Neural progenitor cell (in vitro differentiated cells): ENCODE measurements around the gene ADISSP. TPM values are rescaled to one million over a fixed set of nuclear protein-coding genes. Genes with fewer than 3 reads are reported as not detected.
A peak's percentile ranks its signal among the peaks of the same experiment; 100 is the strongest.

Experiments
- DNase-seq: peaks from one replicate; pipeline ENCODE4 v3.0.0-alpha.2; 2016; ENCODE audit warnings: low spot score
- H2AFZ ChIP-seq: fragments of 200-600 bp; sonication (generic); replicated peaks from 2 replicates; pipeline ENCODE4 v1.6.1; 2016; ENCODE audit warnings: antibody characterized with exemption
- H3F3A ChIP-seq: fragments of 200-600 bp; sonication (generic); 2 replicates; pipeline ENCODE4 v1.6.1; 2016; ENCODE audit warnings: antibody characterized with exemption, low read depth
- H3K27ac ChIP-seq: fragments of 200-600 bp; sonication (generic); 2 replicates; pipeline ENCODE4 v1.5.1; 2016; ENCODE audit warnings: mild to moderate bottlenecking
- H3K27me3 ChIP-seq: fragments of 200-600 bp; sonication (generic); 2 replicates; pipeline ENCODE4 v1.6.1; 2016; ENCODE audit warnings: mild to moderate bottlenecking, moderate library complexity
- H3K36me3 ChIP-seq: fragments of 200-600 bp; sonication (generic); 2 replicates; pipeline ENCODE4 v1.5.1; 2016
- H3K4me1 ChIP-seq: fragments of 200-600 bp; sonication (generic); 2 replicates; pipeline ENCODE4 v1.6.1; 2016; ENCODE audit warnings: mixed run types
- H3K4me2 ChIP-seq: fragments of 200-600 bp; sonication (generic); 2 replicates; pipeline ENCODE4 v1.6.1; 2016
- H3K4me3 ChIP-seq: fragments of 200-600 bp; sonication (generic); 2 replicates; pipeline ENCODE4 v1.5.1; 2016
- H3K79me2 ChIP-seq: fragments of 200-600 bp; sonication (generic); 2 replicates; pipeline ENCODE4 v1.6.1; 2016; ENCODE audit warnings: low read depth
- H3K9ac ChIP-seq: fragments of 200-600 bp; sonication (generic); 2 replicates; pipeline ENCODE4 v1.6.1; 2016
- H3K9me3 ChIP-seq: fragments of 200-600 bp; sonication (generic); 2 replicates; pipeline ENCODE4 v1.5.1; 2016; ENCODE audit warnings: low read depth
- H4K20me1 ChIP-seq: fragments of 200-600 bp; sonication (generic); 2 replicates; pipeline ENCODE4 v1.6.1; 2016; ENCODE audit warnings: low read depth
- H3K27ac Mint-ChIP-seq: 3 replicates; pipeline ENCODE4 v1.8.0; 2021; ENCODE audit warnings: mixed read lengths
- H3K27me3 Mint-ChIP-seq: 2 replicates; pipeline ENCODE4 v1.8.0; 2022; ENCODE audit warnings: low read depth, mild to moderate bottlenecking, inconsistent platforms, moderate library complexity, mixed read lengths; ENCODE audit not compliant: insufficient read depth
- H3K36me3 Mint-ChIP-seq: 3 replicates; pipeline ENCODE4 v1.8.0; 2021; ENCODE audit warnings: mixed read lengths
- H3K4me1 Mint-ChIP-seq: 3 replicates; pipeline ENCODE4 v1.8.0; 2021; ENCODE audit warnings: mixed read lengths
- H3K4me3 Mint-ChIP-seq: 3 replicates; pipeline ENCODE4 v1.8.0; 2021; ENCODE audit warnings: mild to moderate bottlenecking, moderate library complexity, mixed read lengths
- H3K9me3 Mint-ChIP-seq: 3 replicates; pipeline ENCODE4 v1.8.0; 2020; ENCODE audit warnings: mixed read lengths
- EZH2 ChIP-seq: fragments of 200-600 bp; sonication (generic); IDR thresholded peaks from 2 replicates; pipeline ENCODE4 v1.6.1; 2017; ENCODE audit warnings: antibody characterized with exemption, mild to moderate bottlenecking, moderate library complexity
- EZH2phosphoT487 ChIP-seq: fragments of 200-600 bp; sonication (generic); IDR thresholded peaks from 2 replicates; pipeline ENCODE4 v1.6.1; 2017; ENCODE audit warnings: antibody characterized with exemption
- total RNA-seq: library from RNA; depleted of rRNA; stranded (reverse); fragments of >200 nt; gene quantifications from 2 replicates; pipeline ENCODE4 v1.2.3, GENCODE V29; 2015; ENCODE audit warnings: low replicate concordance
- TF ChIP-seq, protein P1 (sequence below): fragments of 200-600 bp; sonication (generic); IDR thresholded peaks from 2 replicates; pipeline ENCODE4 v1.5.1; 2017; ENCODE audit warnings: antibody characterized with exemption, mild to moderate bottlenecking

The ADISSP gene
- total RNA-seq, 1 donor from 2014 or later = 17.6 TPM

DNA sequence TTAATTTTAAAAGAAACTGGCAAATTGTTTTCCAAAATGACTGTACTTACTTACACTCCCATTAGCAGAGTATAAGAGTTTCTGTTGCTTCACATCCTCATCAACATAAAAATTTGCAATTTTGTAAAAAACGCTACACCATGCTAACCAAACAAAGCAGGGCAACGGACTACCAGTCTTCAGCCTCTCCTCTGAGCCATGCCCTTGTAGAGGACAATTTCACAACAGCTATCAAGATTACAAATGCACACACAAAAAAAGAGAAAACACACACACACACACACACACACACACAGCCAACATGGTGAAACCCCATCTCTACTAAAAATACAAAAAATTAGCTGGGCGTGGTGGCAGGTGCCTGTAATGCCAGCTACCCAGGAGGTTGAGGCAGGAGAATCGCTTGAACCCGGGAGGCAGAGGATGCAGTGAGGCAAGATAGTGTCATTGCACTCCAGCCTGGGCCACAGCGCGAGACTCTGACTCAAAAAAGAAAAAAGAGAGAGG lies 4.1 kb upstream of the ADISSP start:
- Histone ChIP-seq H3K27me3 (peaks cover 40% of the 10 kb centered on the region), H3K79me2 (peaks cover 5% of the 10 kb centered on the region), H3F3A (peaks cover 16% of the 10 kb centered on the region), H2AFZ (no peak overlapping the region), H3K36me3 (no peaks in the 10 kb centered on the region), H3K4me2 (no peak overlapping the region), H3K4me1 (peaks cover 11% of the 10 kb centered on the region), H3K4me3 (no peak overlapping the region), H3K9ac (no peak overlapping the region), H3K27ac (no peak overlapping the region), H3K9me3 (no peaks in the 10 kb centered on the region), H4K20me1 (no peaks in the 10 kb centered on the region)
- Mint-ChIP-seq H3K4me1 (peaks cover 18% of the 10 kb centered on the region), H3K27ac (no peak overlapping the region), H3K27me3 (peaks cover 19% of the 10 kb centered on the region), H3K9me3 (no peaks in the 10 kb centered on the region), H3K36me3 (no peaks in the 10 kb centered on the region), H3K4me3 (no peak overlapping the region)
- DNase-seq = no peak
- TF ChIP-seq EZH2phosphoT487 (no peak), EZH2 (no peak)
- TF ChIP-seq, protein P1, sequence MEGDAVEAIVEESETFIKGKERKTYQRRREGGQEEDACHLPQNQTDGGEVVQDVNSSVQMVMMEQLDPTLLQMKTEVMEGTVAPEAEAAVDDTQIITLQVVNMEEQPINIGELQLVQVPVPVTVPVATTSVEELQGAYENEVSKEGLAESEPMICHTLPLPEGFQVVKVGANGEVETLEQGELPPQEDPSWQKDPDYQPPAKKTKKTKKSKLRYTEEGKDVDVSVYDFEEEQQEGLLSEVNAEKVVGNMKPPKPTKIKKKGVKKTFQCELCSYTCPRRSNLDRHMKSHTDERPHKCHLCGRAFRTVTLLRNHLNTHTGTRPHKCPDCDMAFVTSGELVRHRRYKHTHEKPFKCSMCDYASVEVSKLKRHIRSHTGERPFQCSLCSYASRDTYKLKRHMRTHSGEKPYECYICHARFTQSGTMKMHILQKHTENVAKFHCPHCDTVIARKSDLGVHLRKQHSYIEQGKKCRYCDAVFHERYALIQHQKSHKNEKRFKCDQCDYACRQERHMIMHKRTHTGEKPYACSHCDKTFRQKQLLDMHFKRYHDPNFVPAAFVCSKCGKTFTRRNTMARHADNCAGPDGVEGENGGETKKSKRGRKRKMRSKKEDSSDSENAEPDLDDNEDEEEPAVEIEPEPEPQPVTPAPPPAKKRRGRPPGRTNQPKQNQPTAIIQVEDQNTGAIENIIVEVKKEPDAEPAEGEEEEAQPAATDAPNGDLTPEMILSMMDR = no peak

DNA sequence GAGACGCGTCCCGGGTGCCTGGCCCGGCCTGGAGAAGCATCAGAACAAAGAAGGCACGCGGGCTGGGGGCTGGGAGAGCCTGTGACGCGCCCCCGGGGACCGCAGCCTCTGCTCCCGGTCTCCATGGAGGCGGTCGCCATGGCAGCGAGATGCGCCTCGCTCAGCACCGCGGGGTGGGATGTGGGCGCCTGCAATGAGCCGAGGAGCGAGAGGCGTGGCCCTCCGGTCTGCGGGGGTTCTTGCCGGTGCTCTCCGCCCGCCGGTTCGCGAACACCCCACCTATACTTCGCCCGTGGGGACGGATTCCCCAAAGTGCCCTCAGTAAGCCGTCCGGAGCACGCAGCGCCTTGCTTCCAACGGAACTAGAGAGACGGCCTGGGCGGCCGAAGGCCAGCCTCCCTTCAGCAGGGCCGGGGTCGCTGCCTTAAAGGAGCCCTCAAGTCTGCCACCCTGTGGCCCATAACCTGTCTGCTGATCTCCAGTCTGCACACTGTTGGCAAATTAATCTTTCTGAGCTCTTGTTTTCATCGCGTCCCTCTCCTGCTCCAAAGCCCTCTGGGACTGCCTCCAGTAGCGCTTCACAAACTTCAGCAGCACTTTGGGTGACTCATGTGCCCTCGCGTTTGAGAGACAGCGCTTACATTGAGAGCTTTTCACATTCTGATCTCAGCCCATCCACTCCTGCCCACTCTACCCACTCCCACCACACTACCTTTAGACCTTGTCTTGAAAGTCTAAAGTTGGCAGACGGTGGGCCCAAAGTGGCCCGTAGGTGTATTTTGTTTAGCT lies 983 bp upstream of the ADISSP start:
- Histone ChIP-seq H3K9me3 (no peaks in the 10 kb centered on the region), H3K27me3 (peaks cover 21% of the 10 kb centered on the region), H3K27ac (no peak overlapping the region), H3K79me2 (peaks cover 5% of the 10 kb centered on the region), H3K36me3 (no peaks in the 10 kb centered on the region), H3K4me2 (peak overlapping the region; percentile 98), H3F3A (peaks cover 16% of the 10 kb centered on the region), H3K4me1 (peaks cover 15% of the 10 kb centered on the region), H4K20me1 (peaks cover 6% of the 10 kb centered on the region), H2AFZ (peak overlapping the region; percentile 88), H3K9ac (peak overlapping the region; percentile 46), H3K4me3 (peak overlapping the region; percentile 68)
- DNase-seq = peak; percentile 94
- peaks cover under 1% of the 10 kb centered on the region for H3K36me3 Mint-ChIP-seq
- H3K4me1 Mint-ChIP-seq = peaks cover 31% of the 10 kb centered on the region
- no peaks in the 10 kb centered on the region for H3K9me3 Mint-ChIP-seq
- TF ChIP-seq EZH2 (peak; percentile 18), EZH2phosphoT487 (no peak)
- TF ChIP-seq, protein P1 = peak; percentile 72
- peak overlapping the region; percentile 91 for H3K4me3 Mint-ChIP-seq
- H3K27me3 Mint-ChIP-seq = peaks cover 17% of the 10 kb centered on the region
- peak overlapping the region; percentile 98 for H3K27ac Mint-ChIP-seq

DNA sequence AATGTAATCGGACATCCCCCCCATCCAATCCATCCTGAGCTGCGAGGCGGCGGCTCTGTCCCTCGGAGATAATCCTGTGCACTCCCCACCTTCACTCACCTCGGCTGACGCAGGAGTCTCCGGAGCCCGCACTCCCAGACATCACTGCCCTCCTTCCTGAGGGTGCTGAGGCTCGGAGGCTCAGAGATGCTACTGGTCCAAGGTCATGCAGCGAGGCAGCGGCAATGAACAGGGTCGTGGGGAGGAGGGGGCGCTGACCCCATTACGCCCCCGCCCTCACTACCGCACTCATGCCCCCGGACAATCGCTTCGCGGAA lies 485 bp downstream of the ADISSP start:
- H3K4me2 ChIP-seq = peak overlapping the region; percentile 98
- peaks cover 13% of the 10 kb centered on the region for H3K27me3 Mint-ChIP-seq
- peak; percentile 59 for DNase-seq
- H3K9me3 ChIP-seq = no peaks in the 10 kb centered on the region
- H4K20me1 ChIP-seq = peaks cover 6% of the 10 kb centered on the region
- peaks cover 5% of the 10 kb centered on the region for H3K79me2 ChIP-seq
- H3K4me3 Mint-ChIP-seq = peak overlapping the region; percentile 91
- H3K4me1 Mint-ChIP-seq = peaks cover 31% of the 10 kb centered on the region
- no peak overlapping the region for H3K27ac ChIP-seq
- no peaks in the 10 kb centered on the region for H3K9me3 Mint-ChIP-seq
- H3K27me3 ChIP-seq = peaks cover 21% of the 10 kb centered on the region
- peak overlapping the region; percentile 81 for H2AFZ ChIP-seq
- TF ChIP-seq EZH2phosphoT487 = no peak
- no peak for TF ChIP-seq EZH2
- TF ChIP-seq, protein P1 = no peak
- peaks cover 2% of the 10 kb centered on the region for H3K36me3 Mint-ChIP-seq
- no peaks in the 10 kb centered on the region for H3K36me3 ChIP-seq
- no peak overlapping the region for H3K27ac Mint-ChIP-seq
- peak overlapping the region; percentile 43 for H3K9ac ChIP-seq
- H3F3A ChIP-seq = peaks cover 16% of the 10 kb centered on the region
- peaks cover 15% of the 10 kb centered on the region for H3K4me1 ChIP-seq
- peak overlapping the region; percentile 68 for H3K4me3 ChIP-seq
